Measurements from ENCODE around the gene ARHGEF7.
A peak's percentile ranks its signal among the peaks of the same experiment; 100 is the strongest.

The ARHGEF7 gene

GRCh38 chr13:111123649-111124048, 8.5 kb downstream of the ARHGEF7 start:
- Histone ChIP-seq H3K14ac (ENCODE audit: low read length) (no peak overlapping the region), H2BK5ac (ENCODE audit: low read depth, low read length, poor library complexity) (no peak overlapping the region), H2BK12ac (ENCODE audit: low read length) (no peak overlapping the region), H2AFZ (ENCODE audit: insufficient read depth, low read length, poor library complexity) (no peak overlapping the region), H3K4me2 (ENCODE audit: low read length) (no peak overlapping the region), H3K27me3 (ENCODE audit: insufficient read depth, low read length) (no peaks in the 10 kb centered on the region), H3K36me3 (ENCODE audit: control insufficient read depth in 1 of 2, insufficient read depth in 2 of 2, low read length in 2 of 2) (no peaks in the 10 kb centered on the region), H4K91ac (ENCODE audit: low read depth, low read length) (no peak overlapping the region), H3K4me1 (ENCODE audit: control insufficient read depth in 1 of 2, insufficient read depth in 2 of 2, low read length in 2 of 2) (no peaks in the 10 kb centered on the region), H4K8ac (ENCODE audit: low read depth, low read length) (no peak overlapping the region), H3K27ac (ENCODE audit: low read depth, low read length) (no peak overlapping the region), H2AK5ac (ENCODE audit: low read length) (no peak overlapping the region), H2BK120ac (ENCODE audit: insufficient read depth, low read length, poor library complexity) (no peak overlapping the region), H3K9ac (ENCODE audit: low read length) (no peak overlapping the region), H4K12ac (ENCODE audit: low read depth, low read length) (no peak overlapping the region), H3K4ac (ENCODE audit: low read depth, low read length) (no peak overlapping the region), H3K79me2 (ENCODE audit: control insufficient read depth, insufficient read depth, low read length, poor library complexity) (no peaks in the 10 kb centered on the region), H3K9me3 (ENCODE audit: insufficient read depth, low read depth, low read length) (peaks cover 2% of the 10 kb centered on the region), H3K23ac (ENCODE audit: low read length) (no peak overlapping the region), H3K79me1 (ENCODE audit: low read length) (no peaks in the 10 kb centered on the region), H3K18ac (ENCODE audit: low read length) (no peak overlapping the region), H3K4me3 (ENCODE audit: low read depth, low read length) (no peak overlapping the region)
- no peak for DNase-seq
- WGBS (ENCODE audit: extremely low coverage, insufficient coverage, insufficient read length) = no CpG with 5 or more reads among the region's 8 CpGs

DNA sequence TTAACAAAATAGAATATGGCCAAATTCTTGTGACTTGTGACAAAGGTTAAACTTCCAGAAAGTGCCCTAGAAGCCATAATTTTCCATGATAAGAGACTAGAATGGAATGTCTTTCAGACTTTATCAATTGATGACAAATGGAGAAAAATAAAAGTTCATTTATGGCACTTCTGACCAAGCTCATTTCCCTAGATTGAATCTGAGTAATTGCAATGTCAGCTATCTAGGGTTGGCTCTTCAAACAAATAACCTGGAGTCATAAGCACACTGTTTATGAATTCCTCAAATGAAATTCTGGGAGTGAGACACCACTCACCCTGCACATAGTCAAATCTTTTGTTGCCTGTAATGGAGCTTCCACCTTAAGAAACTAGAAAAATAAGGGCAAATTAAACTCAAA, 11.4 kb downstream of the ARHGEF7 start:
- no peak overlapping the region for H2AFZ ChIP-seq (ENCODE audit: insufficient read depth, low read length, poor library complexity)
- H4K91ac ChIP-seq (ENCODE audit: low read depth, low read length) = no peak overlapping the region
- H3K27me3 ChIP-seq (ENCODE audit: insufficient read depth, low read length) = no peaks in the 10 kb centered on the region
- H3K4me1 ChIP-seq (ENCODE audit: control insufficient read depth in 1 of 2, insufficient read depth in 2 of 2, low read length in 2 of 2) = no peaks in the 10 kb centered on the region
- H3K9me3 ChIP-seq (ENCODE audit: insufficient read depth, low read depth, low read length) = peaks cover under 1% of the 10 kb centered on the region
- no peaks in the 10 kb centered on the region for H3K36me3 ChIP-seq (ENCODE audit: control insufficient read depth in 1 of 2, insufficient read depth in 2 of 2, low read length in 2 of 2)
- no peak overlapping the region for H2BK5ac ChIP-seq (ENCODE audit: low read depth, low read length, poor library complexity)
- no peak overlapping the region for H4K8ac ChIP-seq (ENCODE audit: low read depth, low read length)
- no peak overlapping the region for H3K14ac ChIP-seq (ENCODE audit: low read length)
- no peak overlapping the region for H4K12ac ChIP-seq (ENCODE audit: low read depth, low read length)
- no peak overlapping the region for H3K9ac ChIP-seq (ENCODE audit: low read length)
- H3K79me1 ChIP-seq (ENCODE audit: low read length) = no peaks in the 10 kb centered on the region
- H3K18ac ChIP-seq (ENCODE audit: low read length) = no peak overlapping the region
- H3K4me3 ChIP-seq (ENCODE audit: low read depth, low read length) = no peak overlapping the region
- no peak overlapping the region for H3K27ac ChIP-seq (ENCODE audit: low read depth, low read length)
- H3K79me2 ChIP-seq (ENCODE audit: control insufficient read depth, insufficient read depth, low read length, poor library complexity) = no peaks in the 10 kb centered on the region
- no peak overlapping the region for H2AK5ac ChIP-seq (ENCODE audit: low read length)
- H3K4ac ChIP-seq (ENCODE audit: low read depth, low read length) = no peak overlapping the region
- DNase-seq = peak in 1 of 2 donors; percentile 75
- no peak overlapping the region for H2BK12ac ChIP-seq (ENCODE audit: low read length)
- no peak overlapping the region for H3K4me2 ChIP-seq (ENCODE audit: low read length)
- no peak overlapping the region for H3K23ac ChIP-seq (ENCODE audit: low read length)
- no peak overlapping the region for H2BK120ac ChIP-seq (ENCODE audit: insufficient read depth, low read length, poor library complexity)

GRCh38 chr13:111129465-111130115, 14.5 kb downstream of the ARHGEF7 start:
- Histone ChIP-seq H3K27me3 (ENCODE audit: insufficient read depth, low read length) (no peaks in the 10 kb centered on the region), H3K9me3 (ENCODE audit: insufficient read depth, low read depth, low read length) (no peaks in the 10 kb centered on the region), H4K91ac (ENCODE audit: low read depth, low read length) (no peak overlapping the region), H3K36me3 (ENCODE audit: control insufficient read depth in 1 of 2, insufficient read depth in 2 of 2, low read length in 2 of 2) (no peaks in the 10 kb centered on the region), H3K4me1 (ENCODE audit: control insufficient read depth in 1 of 2, insufficient read depth in 2 of 2, low read length in 2 of 2) (no peaks in the 10 kb centered on the region), H4K8ac (ENCODE audit: low read depth, low read length) (no peak overlapping the region), H3K27ac (ENCODE audit: low read depth, low read length) (no peak overlapping the region), H3K4ac (ENCODE audit: low read depth, low read length) (no peak overlapping the region), H3K4me2 (ENCODE audit: low read length) (no peak overlapping the region), H2AK5ac (ENCODE audit: low read length) (no peak overlapping the region), H2BK5ac (ENCODE audit: low read depth, low read length, poor library complexity) (no peak overlapping the region), H2BK120ac (ENCODE audit: insufficient read depth, low read length, poor library complexity) (no peak overlapping the region), H3K79me1 (ENCODE audit: low read length) (no peaks in the 10 kb centered on the region), H3K9ac (ENCODE audit: low read length) (no peak overlapping the region), H3K23ac (ENCODE audit: low read length) (peak overlapping the region; percentile 100), H3K18ac (ENCODE audit: low read length) (no peak overlapping the region), H2AFZ (ENCODE audit: insufficient read depth, low read length, poor library complexity) (no peak overlapping the region), H4K12ac (ENCODE audit: low read depth, low read length) (no peak overlapping the region), H2BK12ac (ENCODE audit: low read length) (no peak overlapping the region), H3K14ac (ENCODE audit: low read length) (no peak overlapping the region), H3K4me3 (ENCODE audit: low read depth, low read length) (no peak overlapping the region), H3K79me2 (ENCODE audit: control insufficient read depth, insufficient read depth, low read length, poor library complexity) (no peaks in the 10 kb centered on the region)
- DNase-seq = no peak
- no CpG with 5 or more reads among the region's 9 CpGs for WGBS (ENCODE audit: extremely low coverage, insufficient coverage, insufficient read length)

DNA sequence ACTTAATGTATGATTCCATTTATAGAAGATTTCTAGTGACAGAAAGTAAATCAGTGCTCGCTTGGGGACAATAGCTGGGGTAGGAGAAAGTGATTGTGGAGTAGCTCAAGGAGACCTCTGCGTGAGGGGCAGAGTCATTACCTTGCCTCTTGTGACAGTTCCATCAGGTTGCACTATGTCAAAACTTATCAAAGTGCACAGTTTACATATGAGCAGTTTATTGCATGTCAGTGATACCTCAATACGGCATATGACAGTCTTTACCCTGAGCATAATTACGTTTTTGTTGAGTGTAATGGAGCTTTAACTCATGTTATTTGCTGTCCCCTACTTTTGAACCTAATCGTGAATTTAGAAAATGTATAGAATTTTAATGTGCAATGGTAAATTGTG, 15.0 kb downstream of the ARHGEF7 start:
- no CpG with 5 or more reads among the region's 5 CpGs for WGBS (ENCODE audit: extremely low coverage, insufficient coverage, insufficient read length)
- Histone ChIP-seq H4K91ac (ENCODE audit: low read depth, low read length) (no peak overlapping the region), H3K23ac (ENCODE audit: low read length) (no peak overlapping the region)

More for the DNA sequence above, 15.0 kb downstream of the ARHGEF7 start:
- Histone ChIP-seq H2BK120ac (ENCODE audit: insufficient read depth, low read length, poor library complexity) (no peak overlapping the region), H3K79me1 (ENCODE audit: low read length) (no peaks in the 10 kb centered on the region), H3K36me3 (ENCODE audit: control insufficient read depth in 1 of 2, insufficient read depth in 2 of 2, low read length in 2 of 2) (no peaks in the 10 kb centered on the region), H3K4me2 (ENCODE audit: low read length) (no peak overlapping the region), H3K27me3 (ENCODE audit: insufficient read depth, low read length) (no peaks in the 10 kb centered on the region), H4K12ac (ENCODE audit: low read depth, low read length) (no peak overlapping the region), H3K4ac (ENCODE audit: low read depth, low read length) (no peak overlapping the region), H2BK5ac (ENCODE audit: low read depth, low read length, poor library complexity) (no peak overlapping the region), H3K79me2 (ENCODE audit: control insufficient read depth, insufficient read depth, low read length, poor library complexity) (no peaks in the 10 kb centered on the region), H3K18ac (ENCODE audit: low read length) (no peak overlapping the region), H3K14ac (ENCODE audit: low read length) (no peak overlapping the region), H2BK12ac (ENCODE audit: low read length) (no peak overlapping the region), H3K9ac (ENCODE audit: low read length) (no peak overlapping the region), H3K9me3 (ENCODE audit: insufficient read depth, low read depth, low read length) (no peaks in the 10 kb centered on the region), H3K27ac (ENCODE audit: low read depth, low read length) (no peak overlapping the region), H2AFZ (ENCODE audit: insufficient read depth, low read length, poor library complexity) (no peak overlapping the region), H3K4me1 (ENCODE audit: control insufficient read depth in 1 of 2, insufficient read depth in 2 of 2, low read length in 2 of 2) (no peaks in the 10 kb centered on the region), H4K8ac (ENCODE audit: low read depth, low read length) (no peak overlapping the region), H3K4me3 (ENCODE audit: low read depth, low read length) (no peak overlapping the region), H2AK5ac (ENCODE audit: low read length) (no peak overlapping the region)
- no peak for DNase-seq

All from trophoblast cell (in vitro differentiated cells and primary cell).